HCT116 (cell line): Measurements from ENCODE around the gene IRGM. TPM values are rescaled to one million over a fixed set of nuclear protein-coding genes. Genes with fewer than 3 reads are reported as not detected.

Source experiments
- ATAC-seq: fragments of 200-7000 bp; cut with Tn5 transposase; 2 replicates; pipeline ENCODE4 v1.9.1; 2020; ENCODE audit warnings: mild to moderate bottlenecking, moderate library complexity
- BruUV-seq: library from RNA; stranded (reverse); fragments of 400-500 nt; replicated peaks from 2 replicates; lab custom pipeline; 2021; lab: Mats Ljungman, UMichigan
- CTCF ChIA-PET: fragments of 300-600 bp; sonication (Branson Sonifier 250); formaldehyde crosslinking; loops from one replicate; lab custom pipeline; 2021; ENCODE audit warnings: antibody characterized with exemption; lab: Charles Lee
- POLR2A ChIA-PET: fragments of 300-600, 350-600 bp; sonication (Branson Sonifier 250); formaldehyde crosslinking; loops from one replicate; lab custom pipeline; 2021; ENCODE audit warnings: antibody characterized with exemption; lab: Charles Lee
- RAD21 ChIA-PET, 2 experiments: fragments of 300-600 bp; sonication (Branson Sonifier 250); formaldehyde crosslinking; loops; one replicate each; lab custom pipeline; 2023; ENCODE audit warnings: low total read pairs in 2 of 2; ENCODE audit not compliant: uncharacterized antibody in 2 of 2, unreplicated experiment in 2 of 2, low non-redundant PET in 1 of 2; lab: Charles Lee
- DNase-seq: peaks from one replicate; pipeline ENCODE4 v3.0.0-alpha.2; 2010; ENCODE audit warnings: low read depth, low spot score
- H2AFZ ChIP-seq: fragments of 200-600 bp; shearing (Covaris generic), sonication (generic); 2 replicates; pipeline ENCODE4 v1.6.1; 2017; ENCODE audit warnings: low read depth, mixed run types, mixed read lengths, antibody characterized with exemption, low read length; ENCODE audit not compliant: poor library complexity, severe bottlenecking
- H3K27ac ChIP-seq: 2 replicates; pipeline ENCODE4 v1.5.1; 2012; ENCODE audit warnings: low read depth, low read length
- H3K27me3 ChIP-seq: fragments of 200-600 bp; sonication (generic); 2 replicates; pipeline ENCODE4 v1.6.1; 2016; ENCODE audit warnings: mixed run types, low read length, mixed read lengths; ENCODE audit not compliant: insufficient read depth
- H3K36me3 ChIP-seq, 2 experiments: fragments of 200-500 bp in 1 of 2; fragments of 200-600 bp in 1 of 2; sonication (Bioruptor generic) in 1 of 2; sonication (generic) in 1 of 2; 2 replicates each; pipeline versions ENCODE4 v1.5.1 to v1.6.1; 2014 to 2016; ENCODE audit warnings: low read length in 2 of 2, inconsistent platforms in 1 of 2, mixed read lengths in 1 of 2, mixed run types in 1 of 2; ENCODE audit not compliant: insufficient read depth in 2 of 2, control insufficient read depth in 1 of 2
- H3K4me1 ChIP-seq, 2 experiments: fragments of 200-600 bp in 1 of 2; sonication (generic) in 1 of 2; 2 replicates each; pipeline versions ENCODE4 v1.5.1 to v1.6.1; 2012 to 2017; ENCODE audit warnings: low read length in 2 of 2, inconsistent platforms in 1 of 2, mild to moderate bottlenecking in 1 of 2, mixed read lengths in 1 of 2, mixed run types in 1 of 2, moderate library complexity in 1 of 2; ENCODE audit not compliant: insufficient read depth in 2 of 2, control insufficient read depth in 1 of 2
- H3K4me2 ChIP-seq: fragments of 200-600 bp; sonication (generic); 2 replicates; pipeline ENCODE4 v1.6.1; 2017; ENCODE audit warnings: mixed run types, low read length, mixed read lengths
- H3K4me3 ChIP-seq, 2 experiments: fragments of 200-600 bp in 1 of 2; sonication (generic) in 1 of 2; replicated peaks in 1 of 2; 2 replicates each; pipeline ENCODE4 v1.5.1; 2011 to 2016; ENCODE audit warnings: low read length in 2 of 2, control low read depth in 1 of 2, low read depth in 1 of 2, mild to moderate bottlenecking in 1 of 2, mixed read lengths in 1 of 2, mixed run types in 1 of 2
- H3K79me2 ChIP-seq: fragments of 200-600 bp; sonication (generic); 2 replicates; pipeline ENCODE4 v1.6.1; 2017; ENCODE audit warnings: mild to moderate bottlenecking, mixed run types, low read length, moderate library complexity, mixed read lengths; ENCODE audit not compliant: insufficient read depth
- H3K9ac ChIP-seq: fragments of 200-600 bp; sonication (generic); 2 replicates; pipeline ENCODE4 v1.6.1; 2016; ENCODE audit warnings: low read length, mixed read lengths
- H3K9me2 ChIP-seq: fragments of 200-600 bp; sonication (generic), shearing (Covaris generic); 2 replicates; pipeline ENCODE4 v1.6.1; 2017; ENCODE audit warnings: mixed run types, mild to moderate bottlenecking, moderate library complexity; ENCODE audit not compliant: insufficient read depth
- H3K9me3 ChIP-seq, 2 experiments: fragments of 200-500 bp in 1 of 2; fragments of 200-600 bp in 1 of 2; sonication (Bioruptor generic) in 1 of 2; sonication (generic) in 1 of 2; 2 replicates each; pipeline ENCODE4 v1.6.1; 2014 to 2017; ENCODE audit warnings: low read length in 2 of 2, mixed read lengths in 2 of 2, inconsistent platforms in 1 of 2, low read depth in 1 of 2, mild to moderate bottlenecking in 1 of 2, mixed run types in 1 of 2, moderate library complexity in 1 of 2; ENCODE audit not compliant: control insufficient read depth in 1 of 2, insufficient read depth in 1 of 2
- H4K20me1 ChIP-seq: fragments of 200-600 bp; sonication (generic), shearing (Covaris generic); 2 replicates; pipeline ENCODE4 v1.6.1; 2017; ENCODE audit warnings: mixed run types, mild to moderate bottlenecking, moderate library complexity; ENCODE audit not compliant: insufficient read depth
- CBX3 ChIP-seq: IDR thresholded peaks from 2 replicates; pipeline ENCODE4 v1.6.1; 2012; ENCODE audit warnings: low read depth
- EZH2 ChIP-seq: fragments of 200-600 bp; sonication (generic); IDR thresholded peaks from 2 replicates; pipeline ENCODE4 v1.6.1; 2017; ENCODE audit warnings: antibody characterized with exemption, mixed run types
- EZH2phosphoT487 ChIP-seq: fragments of 200-600 bp; IDR thresholded peaks from 2 replicates; pipeline ENCODE4 v1.6.1; 2018; ENCODE audit warnings: antibody characterized with exemption, borderline replicate concordance
- JUND ChIP-seq: IDR thresholded peaks from 2 replicates; pipeline ENCODE4 v1.6.1; 2012
- POLR2A ChIP-seq: IDR thresholded peaks from 2 replicates; pipeline ENCODE4 v1.7.0; 2011; ENCODE audit warnings: borderline replicate concordance; ENCODE audit not compliant: insufficient read depth, insufficient read length; ENCODE audit errors: extremely low read depth
- SIN3A ChIP-seq: IDR thresholded peaks from 2 replicates; pipeline ENCODE4 v1.6.1; 2012; ENCODE audit warnings: low read depth
- SRF ChIP-seq: IDR thresholded peaks from 2 replicates; pipeline ENCODE4 v1.6.1; 2012; ENCODE audit warnings: low read depth
- YY1 ChIP-seq: IDR thresholded peaks from 2 replicates; pipeline ENCODE4 v1.6.1; 2011; ENCODE audit warnings: low read length, low read depth, moderate library complexity, mild to moderate bottlenecking; ENCODE audit not compliant: insufficient replicate concordance; ENCODE audit errors: extremely low read depth
- ZFX ChIP-seq: fragments of 450-650 bp; IDR thresholded peaks from 2 replicates; pipeline ENCODE4 v1.6.1; 2017
- ZNF274 ChIP-seq: fragments of 200-500 bp; sonication (Bioruptor generic); IDR thresholded peaks from 2 replicates; pipeline ENCODE4 v1.6.1; 2014; ENCODE audit warnings: mild to moderate bottlenecking, low read depth, low read length, inconsistent platforms
- intact Hi-C: fragments of 100-400 bp; cut with micrococcal nuclease; formaldehyde crosslinking; loops from 2 replicates; pipeline ENCODE4 v1.10.0; 2022
- total RNA-seq: library from RNA; stranded (reverse); gene quantifications from one replicate; pipeline ENCODE4 v1.2.1, GENCODE V29; 2021; ENCODE audit not compliant: unreplicated experiment
- TF ChIP-seq, protein P1 (sequence below), 3 experiments: fragments of 200-600 bp in 1 of 3; sonication (generic) in 1 of 3; IDR thresholded peaks in 2 of 3; conservative IDR thresholded peaks in 1 of 3; 2 replicates each; pipeline ENCODE4 v1.5.1; 2012 to 2017; ENCODE audit warnings: low read depth in 2 of 3, low read length in 2 of 3, antibody characterized with exemption in 1 of 3, borderline replicate concordance in 1 of 3, control low read depth in 1 of 3, mild to moderate bottlenecking in 1 of 3, mixed read lengths in 1 of 3, mixed run types in 1 of 3, moderate library complexity in 1 of 3; ENCODE audit not compliant: insufficient read depth in 1 of 3
- TF ChIP-seq, protein P2 (sequence below): IDR thresholded peaks from 2 replicates; pipeline ENCODE4 v1.6.1; 2012
- TF ChIP-seq, protein P3 (sequence below): IDR thresholded peaks from 2 replicates; pipeline ENCODE4 v1.6.1; 2012; ENCODE audit warnings: low read depth
- TF ChIP-seq, protein P4 (sequence below): IDR thresholded peaks from 2 replicates; pipeline ENCODE4 v1.6.1; 2012
- TF ChIP-seq, protein P5 (sequence below): IDR thresholded peaks from 2 replicates; pipeline ENCODE4 v1.6.1; 2011; ENCODE audit warnings: mild to moderate bottlenecking, low read length, moderate library complexity; ENCODE audit not compliant: insufficient replicate concordance; ENCODE audit errors: extremely low read depth

IRGM gene
- total RNA-seq, 1 experiment from 2014 or later: not detected

DNA sequence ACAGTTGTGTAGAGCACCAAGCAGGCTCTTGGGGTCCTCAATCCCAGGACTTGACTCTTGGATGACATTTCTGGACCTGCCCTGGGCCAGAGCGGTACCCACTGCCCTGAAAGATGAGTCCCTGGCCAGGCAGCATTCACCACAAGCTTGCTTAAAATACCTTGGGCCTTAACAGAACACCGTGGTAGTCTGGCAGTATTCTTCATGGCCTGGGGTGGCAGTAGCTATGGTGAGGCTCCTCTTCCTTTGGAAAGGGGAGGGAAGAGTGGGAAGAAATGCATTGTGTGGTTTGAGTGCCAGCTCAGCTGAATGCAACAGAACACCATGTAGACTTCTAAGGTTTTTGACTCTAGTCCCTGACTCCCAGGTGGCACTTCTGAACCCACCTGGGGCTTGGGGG lies 29.4 kb upstream of the IRGM start:
- no peak overlapping the region for H3K27ac ChIP-seq
- intact Hi-C loops: no loop called here
- H3K9me3 ChIP-seq: no peaks in the 10 kb centered on the region
- H3K27me3 ChIP-seq: no peaks in the 10 kb centered on the region
- H3K4me2 ChIP-seq: no peak overlapping the region
- ATAC-seq (peak; percentile 47; the same call in 1 of the 2 replicates), DNase-seq (no peak)
- no peaks in the 10 kb centered on the region for H3K79me2 ChIP-seq
- BruUV-seq: no TSS peak
- no peak overlapping the region for H3K4me3 ChIP-seq
- no peaks in the 10 kb centered on the region for H3K36me3 ChIP-seq
- H3K4me1 ChIP-seq: no peaks in the 10 kb centered on the region
- H2AFZ ChIP-seq: no peak overlapping the region
- RAD21 ChIA-PET: no interaction called here
- POLR2A ChIA-PET: no interaction called here
- TF ChIP-seq EZH2: no peak
- no peak for TF ChIP-seq SRF
- TF ChIP-seq, protein P1, sequence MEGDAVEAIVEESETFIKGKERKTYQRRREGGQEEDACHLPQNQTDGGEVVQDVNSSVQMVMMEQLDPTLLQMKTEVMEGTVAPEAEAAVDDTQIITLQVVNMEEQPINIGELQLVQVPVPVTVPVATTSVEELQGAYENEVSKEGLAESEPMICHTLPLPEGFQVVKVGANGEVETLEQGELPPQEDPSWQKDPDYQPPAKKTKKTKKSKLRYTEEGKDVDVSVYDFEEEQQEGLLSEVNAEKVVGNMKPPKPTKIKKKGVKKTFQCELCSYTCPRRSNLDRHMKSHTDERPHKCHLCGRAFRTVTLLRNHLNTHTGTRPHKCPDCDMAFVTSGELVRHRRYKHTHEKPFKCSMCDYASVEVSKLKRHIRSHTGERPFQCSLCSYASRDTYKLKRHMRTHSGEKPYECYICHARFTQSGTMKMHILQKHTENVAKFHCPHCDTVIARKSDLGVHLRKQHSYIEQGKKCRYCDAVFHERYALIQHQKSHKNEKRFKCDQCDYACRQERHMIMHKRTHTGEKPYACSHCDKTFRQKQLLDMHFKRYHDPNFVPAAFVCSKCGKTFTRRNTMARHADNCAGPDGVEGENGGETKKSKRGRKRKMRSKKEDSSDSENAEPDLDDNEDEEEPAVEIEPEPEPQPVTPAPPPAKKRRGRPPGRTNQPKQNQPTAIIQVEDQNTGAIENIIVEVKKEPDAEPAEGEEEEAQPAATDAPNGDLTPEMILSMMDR (IDR thresholded peaks at IDR 0.05 in 2 of 3, conservative IDR thresholded peaks at IDR 0.05 in 1 of 3; ENCODE audit: borderline replicate concordance in 1 of 3, insufficient read depth in 1 of 3, low read depth in 2 of 3, low read length in 2 of 3): no peak
- no peak for TF ChIP-seq CBX3
- no peak for TF ChIP-seq JUND
- TF ChIP-seq, protein P2, sequence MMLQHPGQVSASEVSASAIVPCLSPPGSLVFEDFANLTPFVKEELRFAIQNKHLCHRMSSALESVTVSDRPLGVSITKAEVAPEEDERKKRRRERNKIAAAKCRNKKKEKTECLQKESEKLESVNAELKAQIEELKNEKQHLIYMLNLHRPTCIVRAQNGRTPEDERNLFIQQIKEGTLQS: no peak
- TF ChIP-seq SIN3A: no peak
- TF ChIP-seq POLR2A: no peak
- TF ChIP-seq ZNF274: no peak
- TF ChIP-seq, protein P3, sequence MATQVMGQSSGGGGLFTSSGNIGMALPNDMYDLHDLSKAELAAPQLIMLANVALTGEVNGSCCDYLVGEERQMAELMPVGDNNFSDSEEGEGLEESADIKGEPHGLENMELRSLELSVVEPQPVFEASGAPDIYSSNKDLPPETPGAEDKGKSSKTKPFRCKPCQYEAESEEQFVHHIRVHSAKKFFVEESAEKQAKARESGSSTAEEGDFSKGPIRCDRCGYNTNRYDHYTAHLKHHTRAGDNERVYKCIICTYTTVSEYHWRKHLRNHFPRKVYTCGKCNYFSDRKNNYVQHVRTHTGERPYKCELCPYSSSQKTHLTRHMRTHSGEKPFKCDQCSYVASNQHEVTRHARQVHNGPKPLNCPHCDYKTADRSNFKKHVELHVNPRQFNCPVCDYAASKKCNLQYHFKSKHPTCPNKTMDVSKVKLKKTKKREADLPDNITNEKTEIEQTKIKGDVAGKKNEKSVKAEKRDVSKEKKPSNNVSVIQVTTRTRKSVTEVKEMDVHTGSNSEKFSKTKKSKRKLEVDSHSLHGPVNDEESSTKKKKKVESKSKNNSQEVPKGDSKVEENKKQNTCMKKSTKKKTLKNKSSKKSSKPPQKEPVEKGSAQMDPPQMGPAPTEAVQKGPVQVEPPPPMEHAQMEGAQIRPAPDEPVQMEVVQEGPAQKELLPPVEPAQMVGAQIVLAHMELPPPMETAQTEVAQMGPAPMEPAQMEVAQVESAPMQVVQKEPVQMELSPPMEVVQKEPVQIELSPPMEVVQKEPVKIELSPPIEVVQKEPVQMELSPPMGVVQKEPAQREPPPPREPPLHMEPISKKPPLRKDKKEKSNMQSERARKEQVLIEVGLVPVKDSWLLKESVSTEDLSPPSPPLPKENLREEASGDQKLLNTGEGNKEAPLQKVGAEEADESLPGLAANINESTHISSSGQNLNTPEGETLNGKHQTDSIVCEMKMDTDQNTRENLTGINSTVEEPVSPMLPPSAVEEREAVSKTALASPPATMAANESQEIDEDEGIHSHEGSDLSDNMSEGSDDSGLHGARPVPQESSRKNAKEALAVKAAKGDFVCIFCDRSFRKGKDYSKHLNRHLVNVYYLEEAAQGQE: no peak
- TF ChIP-seq, protein P4, sequence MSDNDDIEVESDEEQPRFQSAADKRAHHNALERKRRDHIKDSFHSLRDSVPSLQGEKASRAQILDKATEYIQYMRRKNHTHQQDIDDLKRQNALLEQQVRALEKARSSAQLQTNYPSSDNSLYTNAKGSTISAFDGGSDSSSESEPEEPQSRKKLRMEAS: no peak
- TF ChIP-seq YY1: no peak
- no peak for TF ChIP-seq ZFX
- TF ChIP-seq, protein P5, sequence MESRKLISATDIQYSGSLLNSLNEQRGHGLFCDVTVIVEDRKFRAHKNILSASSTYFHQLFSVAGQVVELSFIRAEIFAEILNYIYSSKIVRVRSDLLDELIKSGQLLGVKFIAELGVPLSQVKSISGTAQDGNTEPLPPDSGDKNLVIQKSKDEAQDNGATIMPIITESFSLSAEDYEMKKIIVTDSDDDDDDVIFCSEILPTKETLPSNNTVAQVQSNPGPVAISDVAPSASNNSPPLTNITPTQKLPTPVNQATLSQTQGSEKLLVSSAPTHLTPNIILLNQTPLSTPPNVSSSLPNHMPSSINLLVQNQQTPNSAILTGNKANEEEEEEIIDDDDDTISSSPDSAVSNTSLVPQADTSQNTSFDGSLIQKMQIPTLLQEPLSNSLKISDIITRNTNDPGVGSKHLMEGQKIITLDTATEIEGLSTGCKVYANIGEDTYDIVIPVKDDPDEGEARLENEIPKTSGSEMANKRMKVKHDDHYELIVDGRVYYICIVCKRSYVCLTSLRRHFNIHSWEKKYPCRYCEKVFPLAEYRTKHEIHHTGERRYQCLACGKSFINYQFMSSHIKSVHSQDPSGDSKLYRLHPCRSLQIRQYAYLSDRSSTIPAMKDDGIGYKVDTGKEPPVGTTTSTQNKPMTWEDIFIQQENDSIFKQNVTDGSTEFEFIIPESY: no peak
- TF ChIP-seq EZH2phosphoT487: no peak
- H4K20me1 ChIP-seq: no peaks in the 10 kb centered on the region
- no peak overlapping the region for H3K9ac ChIP-seq
- H3K9me2 ChIP-seq: 0 out of 2 replicates have a peak, but pooled peaks cover 5% of the 10 kb centered on the region
- CTCF ChIA-PET: no interaction called here
